Gastrocnemius medialis (tissue), 4 donors: ENCODE results near the gene FAM9B. TPM values are rescaled to one million over a fixed set of nuclear protein-coding genes. Genes with fewer than 3 reads are reported as not detected.

ENCODE experiments used
- ATAC-seq, 2 donors: fragments of 150-250 bp; one replicate each; pipeline ENCODE4 v1.9.1; 2016
- DNase-seq, 2 donors: peaks; one replicate each; pipeline ENCODE4 v3.0.0-alpha.2; 2019
- H3K27ac ChIP-seq, 4 donors: fragments of 200-600 bp; sonication (generic); 1 replicate in 1 of 4; 2 replicates in 3 of 4; pipeline ENCODE4 v1.5.1; 2016 to 2018; ENCODE audit warnings: mild to moderate bottlenecking in 2 of 4, moderate library complexity in 1 of 4
- H3K27me3 ChIP-seq, 3 donors: fragments of 200-600 bp; sonication (generic) in 2 of 3; 1 replicate in 1 of 3; 2 replicates in 2 of 3; pipeline versions ENCODE4 v1.5.1 to v1.6.0; 2016 to 2019; ENCODE audit warnings: mild to moderate bottlenecking in 1 of 3, moderate library complexity in 1 of 3
- H3K36me3 ChIP-seq, 2 donors: fragments of 200-600 bp; sonication (generic) in 1 of 2; one replicate each; pipeline ENCODE4 v1.5.1; 2017 to 2018
- H3K4me1 ChIP-seq, 2 donors: fragments of 200-600 bp; sonication (generic) in 1 of 2; one replicate each; pipeline ENCODE4 v1.5.1; 2016 to 2017; ENCODE audit warnings: mild to moderate bottlenecking in 2 of 2
- H3K4me3 ChIP-seq, 4 donors: fragments of 200-600 bp; sonication (generic) in 3 of 4; 1 replicate in 1 of 4; 2 replicates in 3 of 4; pipeline ENCODE4 v1.5.1; 2016 to 2019; ENCODE audit warnings: mild to moderate bottlenecking in 2 of 4
- H3K9me3 ChIP-seq, 3 donors: fragments of 200-600 bp; sonication (generic) in 2 of 3; 1 replicate in 1 of 3; 2 replicates in 2 of 3; pipeline ENCODE4 v1.5.1; 2016 to 2019
- POLR2A ChIP-seq, 2 donors: fragments of 450-650 bp; IDR thresholded peaks; one replicate each; pipeline ENCODE4 v1.6.1; 2017; ENCODE audit warnings: antibody characterized with exemption in 2 of 2, mild to moderate bottlenecking in 2 of 2, moderate library complexity in 2 of 2
- in situ Hi-C, 4 donors: fragments of 200-750 bp; cut with MboI; loops; one replicate each; pipeline versions ENCODE4 v1.15.0 to v1.8.0; 2017; ENCODE audit warnings: low sequenced_read_pairs in 4 of 4
- intact Hi-C: fragments of 100-400 bp; cut with DNase I; formaldehyde crosslinking; loops from one replicate; pipeline ENCODE4 v1.15.1; 2023; ENCODE audit warnings: low total_unique reads
- total RNA-seq, 4 donors: library from RNA; depleted of rRNA; stranded (reverse); fragments of >200 nt; gene quantifications; one replicate each; pipeline versions ENCODE4 v1.1.0 to v1.2.3, GENCODE V29; 2016
- TF ChIP-seq, protein P1 (sequence below), 5 experiments: fragments of 450-650 bp in 3 of 5; fragments of 200-600 bp in 2 of 5; sonication (generic) in 2 of 5; IDR thresholded peaks in 4 of 5; conservative IDR thresholded peaks in 1 of 5; 1 replicate in 4 of 5; 2 replicates in 1 of 5; pipeline ENCODE4 v1.5.1; 2016 to 2019; ENCODE audit warnings: antibody characterized with exemption in 5 of 5, mild to moderate bottlenecking in 3 of 5, moderate library complexity in 3 of 5

The FAM9B gene
- total RNA-seq, 4 donors from 2014 or later, result not detected

GRCh38 chrX:9069573-9069972 is 35.6 kb upstream of the FAM9B start:
- no peaks in the 10 kb centered on the region for H3K36me3 ChIP-seq
- H3K4me1 ChIP-seq, result no peaks in the 10 kb centered on the region
- H3K4me3 ChIP-seq, result no peak overlapping the region
- TF ChIP-seq POLR2A (IDR thresholded peaks at IDR 0.05), result no peak
- TF ChIP-seq, protein P1, sequence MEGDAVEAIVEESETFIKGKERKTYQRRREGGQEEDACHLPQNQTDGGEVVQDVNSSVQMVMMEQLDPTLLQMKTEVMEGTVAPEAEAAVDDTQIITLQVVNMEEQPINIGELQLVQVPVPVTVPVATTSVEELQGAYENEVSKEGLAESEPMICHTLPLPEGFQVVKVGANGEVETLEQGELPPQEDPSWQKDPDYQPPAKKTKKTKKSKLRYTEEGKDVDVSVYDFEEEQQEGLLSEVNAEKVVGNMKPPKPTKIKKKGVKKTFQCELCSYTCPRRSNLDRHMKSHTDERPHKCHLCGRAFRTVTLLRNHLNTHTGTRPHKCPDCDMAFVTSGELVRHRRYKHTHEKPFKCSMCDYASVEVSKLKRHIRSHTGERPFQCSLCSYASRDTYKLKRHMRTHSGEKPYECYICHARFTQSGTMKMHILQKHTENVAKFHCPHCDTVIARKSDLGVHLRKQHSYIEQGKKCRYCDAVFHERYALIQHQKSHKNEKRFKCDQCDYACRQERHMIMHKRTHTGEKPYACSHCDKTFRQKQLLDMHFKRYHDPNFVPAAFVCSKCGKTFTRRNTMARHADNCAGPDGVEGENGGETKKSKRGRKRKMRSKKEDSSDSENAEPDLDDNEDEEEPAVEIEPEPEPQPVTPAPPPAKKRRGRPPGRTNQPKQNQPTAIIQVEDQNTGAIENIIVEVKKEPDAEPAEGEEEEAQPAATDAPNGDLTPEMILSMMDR (IDR thresholded peaks at IDR 0.05 in 4 of 5, conservative IDR thresholded peaks at IDR 0.05 in 1 of 5), result no peak
- DNase-seq (no peak), ATAC-seq (no peak)
- no peak overlapping the region for H3K27ac ChIP-seq
- intact Hi-C loops, result no loop called here
- H3K9me3 ChIP-seq, result peaks cover 0 to 7% (median 0%) of the 10 kb centered on the region in 3 donors
- H3K27me3 ChIP-seq, result no peaks in the 10 kb centered on the region
- in situ Hi-C loops, result no loop called here

DNA sequence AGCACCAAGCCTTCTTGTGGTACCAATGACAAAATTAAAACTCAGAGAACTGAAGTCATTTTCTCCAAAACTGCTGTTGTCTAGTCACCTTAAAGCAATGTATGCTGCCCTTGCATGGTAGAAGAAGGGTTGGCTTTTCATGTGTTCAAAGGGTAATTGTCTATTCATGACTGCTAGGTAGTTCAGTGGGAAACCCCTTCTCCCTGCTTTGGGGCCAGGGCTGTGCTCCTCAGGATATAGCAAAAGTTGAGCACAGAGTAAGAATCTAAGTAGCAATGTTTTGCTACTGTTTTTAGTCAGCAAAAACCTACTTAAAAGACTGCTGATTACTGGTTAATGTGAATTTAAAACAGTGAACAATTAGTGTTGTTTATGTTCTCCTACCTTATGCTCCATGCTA is 30.8 kb upstream of the FAM9B start:
- in situ Hi-C loops (no loop called here), intact Hi-C loops (no loop called here)
- Histone ChIP-seq H3K9me3 (peaks cover 0 to 7% (median 0%) of the 10 kb centered on the region in 3 donors), H3K27ac (no peak overlapping the region), H3K36me3 (no peaks in the 10 kb centered on the region), H3K27me3 (no peaks in the 10 kb centered on the region), H3K4me1 (no peaks in the 10 kb centered on the region), H3K4me3 (no peak overlapping the region)
- DNase-seq, result no peak
- no peak for ATAC-seq
- TF ChIP-seq, protein P1 (IDR thresholded peaks at IDR 0.05 in 4 of 5, conservative IDR thresholded peaks at IDR 0.05 in 1 of 5), result no peak
- no peak for TF ChIP-seq POLR2A (IDR thresholded peaks at IDR 0.05)

GRCh38 chrX:9062641-9063040 is 28.7 kb upstream of the FAM9B start:
- Histone ChIP-seq H3K27me3 (no peaks in the 10 kb centered on the region), H3K9me3 (peaks cover 0 to 7% (median 0%) of the 10 kb centered on the region in 3 donors), H3K27ac (no peak overlapping the region), H3K4me3 (no peak overlapping the region), H3K36me3 (no peaks in the 10 kb centered on the region), H3K4me1 (no peaks in the 10 kb centered on the region)
- DNase-seq (no peak), ATAC-seq (no peak)
- intact Hi-C loops, result no loop called here
- in situ Hi-C loops, result no loop called here
- no peak for TF ChIP-seq POLR2A (IDR thresholded peaks at IDR 0.05)
- TF ChIP-seq, protein P1 (IDR thresholded peaks at IDR 0.05 in 4 of 5, conservative IDR thresholded peaks at IDR 0.05 in 1 of 5), result no peak

DNA sequence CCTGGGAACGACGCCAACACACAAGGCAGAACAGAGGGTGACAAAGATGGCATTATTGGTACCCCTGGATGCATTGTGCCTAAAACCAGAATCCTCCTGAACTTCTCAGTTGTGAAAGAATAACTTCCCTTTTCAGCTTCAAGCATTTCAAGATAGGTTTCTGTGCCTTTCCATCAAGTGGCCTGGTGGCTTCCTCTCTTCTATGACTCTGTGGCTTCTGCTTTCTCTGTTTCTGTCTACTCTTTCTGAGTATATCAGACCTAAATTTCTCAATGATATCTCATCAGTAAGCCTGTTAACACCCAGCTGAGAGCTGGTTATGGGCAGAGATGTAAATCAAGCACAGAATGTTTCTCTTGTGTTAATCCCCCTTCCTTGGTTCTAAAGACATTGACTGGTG is 21.4 kb upstream of the FAM9B start:
- in situ Hi-C loops, result no loop called here
- H3K36me3 ChIP-seq, result no peaks in the 10 kb centered on the region
- no peak for TF ChIP-seq POLR2A (IDR thresholded peaks at IDR 0.05)
- TF ChIP-seq, protein P1 (IDR thresholded peaks at IDR 0.05 in 4 of 5, conservative IDR thresholded peaks at IDR 0.05 in 1 of 5), result no peak
- ATAC-seq, result no peak
- no peak overlapping the region for H3K27ac ChIP-seq
- intact Hi-C loops, result no loop called here
- H3K27me3 ChIP-seq, result no peaks in the 10 kb centered on the region
- H3K4me3 ChIP-seq, result no peak overlapping the region
- H3K4me1 ChIP-seq, result no peaks in the 10 kb centered on the region
- H3K9me3 ChIP-seq, result no peaks in the 10 kb centered on the region
- no peak for DNase-seq

DNA sequence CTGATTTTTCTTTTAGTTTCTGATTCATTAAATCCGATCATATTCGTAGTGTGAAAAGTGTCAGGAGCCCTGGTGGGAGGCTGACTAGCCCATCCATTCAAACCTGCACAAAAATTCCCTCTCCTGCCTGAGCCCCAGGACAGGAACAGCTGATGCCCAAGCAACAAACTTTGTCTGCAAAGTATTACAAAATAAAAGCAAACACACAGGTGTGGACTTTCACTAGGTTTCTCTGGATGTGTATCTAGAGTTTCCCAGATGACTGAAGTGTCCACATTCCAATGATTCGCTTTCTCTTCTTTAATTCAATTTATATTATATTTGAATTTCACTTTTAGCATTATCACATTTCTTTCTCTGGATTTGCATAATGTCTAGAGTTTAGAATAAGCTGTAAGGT is 18.2 kb upstream of the FAM9B start:
- H3K4me3 ChIP-seq, result no peak overlapping the region
- ATAC-seq, result no peak
- no peak for DNase-seq
- in situ Hi-C loops, result no loop called here
- no peak overlapping the region for H3K27ac ChIP-seq
- intact Hi-C loops, result no loop called here
- no peaks in the 10 kb centered on the region for H3K27me3 ChIP-seq
- H3K9me3 ChIP-seq, result no peaks in the 10 kb centered on the region
- H3K4me1 ChIP-seq, result no peaks in the 10 kb centered on the region
- no peaks in the 10 kb centered on the region for H3K36me3 ChIP-seq
- TF ChIP-seq POLR2A (IDR thresholded peaks at IDR 0.05), result no peak
- TF ChIP-seq, protein P1 (IDR thresholded peaks at IDR 0.05 in 4 of 5, conservative IDR thresholded peaks at IDR 0.05 in 1 of 5), result no peak
